ENCODE results near the gene ITIH3.

DNA sequence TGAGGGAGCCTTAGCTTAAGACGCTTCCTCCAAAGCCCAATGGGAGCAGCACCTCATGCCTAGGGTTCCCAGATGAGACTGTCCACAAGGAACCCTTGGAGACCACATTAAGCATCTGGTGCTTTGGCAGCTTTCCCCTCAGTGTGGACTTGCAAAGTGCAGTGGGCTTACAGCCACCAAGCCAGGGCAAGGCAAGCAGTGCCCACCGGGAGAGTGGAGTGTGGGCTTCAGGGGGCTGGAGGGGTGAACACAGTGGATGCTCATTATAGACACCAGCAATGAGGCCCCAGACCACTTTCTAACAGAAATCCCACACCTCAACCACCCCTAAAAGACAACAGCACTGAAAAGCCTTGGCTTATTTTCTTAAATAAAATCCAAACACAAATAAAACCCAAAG is 49.3 kb downstream of the ITIH3 start:
- no peak for TF ChIP-seq EZH2 (IDR thresholded peaks at IDR 0.05; ENCODE audit: borderline replicate concordance, insufficient read depth, low read length, poor library complexity, severe bottlenecking)
- TF ChIP-seq RAD21 (conservative IDR thresholded peaks at IDR 0.05) = no peak
- TF ChIP-seq TAF1 (IDR thresholded peaks at IDR 0.05; ENCODE audit: low read depth) = no peak

Data from neural cell (in vitro differentiated cells).